ENCODE data around the gene FOXI1. TPM values are rescaled to one million over a fixed set of nuclear protein-coding genes. Genes with fewer than 3 reads are reported as not detected.
A peak's percentile ranks its signal among the peaks of the same experiment; 100 is the strongest.

FOXI1 gene
- total RNA-seq, 6 donors from 2014 or later, result 0.30 TPM; not detected in 5

DNA sequence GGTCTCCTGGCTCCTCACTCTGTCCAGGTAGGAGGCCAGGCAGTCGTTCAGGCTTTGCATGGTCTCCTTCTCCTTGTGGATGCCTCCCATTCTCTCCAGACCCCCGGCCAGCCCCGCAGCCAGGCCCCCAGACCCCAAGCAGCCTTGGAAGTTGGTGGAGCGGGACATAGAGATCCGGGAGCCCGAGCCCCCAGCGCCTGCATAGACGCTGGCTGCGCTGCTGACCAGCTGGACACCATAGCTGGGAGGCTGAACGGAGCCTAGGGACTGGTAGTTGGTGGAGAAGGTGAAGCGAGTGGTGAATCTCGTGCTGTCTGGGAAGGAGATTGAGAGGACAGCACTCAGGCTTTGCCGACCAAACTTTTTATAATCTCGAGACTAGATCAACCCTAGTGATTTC is 35.9 kb downstream of the FOXI1 start:
- TF ChIP-seq POLR2A (IDR thresholded peaks at IDR 0.05), result no peak
- TF ChIP-seq EP300 (IDR thresholded peaks at IDR 0.05), result no peak
- TF ChIP-seq, protein P1, sequence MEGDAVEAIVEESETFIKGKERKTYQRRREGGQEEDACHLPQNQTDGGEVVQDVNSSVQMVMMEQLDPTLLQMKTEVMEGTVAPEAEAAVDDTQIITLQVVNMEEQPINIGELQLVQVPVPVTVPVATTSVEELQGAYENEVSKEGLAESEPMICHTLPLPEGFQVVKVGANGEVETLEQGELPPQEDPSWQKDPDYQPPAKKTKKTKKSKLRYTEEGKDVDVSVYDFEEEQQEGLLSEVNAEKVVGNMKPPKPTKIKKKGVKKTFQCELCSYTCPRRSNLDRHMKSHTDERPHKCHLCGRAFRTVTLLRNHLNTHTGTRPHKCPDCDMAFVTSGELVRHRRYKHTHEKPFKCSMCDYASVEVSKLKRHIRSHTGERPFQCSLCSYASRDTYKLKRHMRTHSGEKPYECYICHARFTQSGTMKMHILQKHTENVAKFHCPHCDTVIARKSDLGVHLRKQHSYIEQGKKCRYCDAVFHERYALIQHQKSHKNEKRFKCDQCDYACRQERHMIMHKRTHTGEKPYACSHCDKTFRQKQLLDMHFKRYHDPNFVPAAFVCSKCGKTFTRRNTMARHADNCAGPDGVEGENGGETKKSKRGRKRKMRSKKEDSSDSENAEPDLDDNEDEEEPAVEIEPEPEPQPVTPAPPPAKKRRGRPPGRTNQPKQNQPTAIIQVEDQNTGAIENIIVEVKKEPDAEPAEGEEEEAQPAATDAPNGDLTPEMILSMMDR (IDR thresholded peaks at IDR 0.05), result no peak
- TF ChIP-seq POLR2AphosphoS5 (IDR thresholded peaks at IDR 0.05), result no peak
- H3K27me3 ChIP-seq, result no peaks in the 10 kb centered on the region
- H3K9me3 ChIP-seq, result no peaks in the 10 kb centered on the region
- H3K4me1 ChIP-seq, result no peaks in the 10 kb centered on the region
- DNase-seq (peak in 1 of 2 donors; percentile 67), ATAC-seq (ENCODE audit: low FRiP score in 2 of 2) (no peak)
- no peak overlapping the region for H3K4me3 ChIP-seq
- no peaks in the 10 kb centered on the region for H3K36me3 ChIP-seq
- 85 to 95% methylated on average over 13 to 14 of the region's 14 CpGs for WGBS, 2 donors
- no peak overlapping the region for H3K27ac ChIP-seq

DNA sequence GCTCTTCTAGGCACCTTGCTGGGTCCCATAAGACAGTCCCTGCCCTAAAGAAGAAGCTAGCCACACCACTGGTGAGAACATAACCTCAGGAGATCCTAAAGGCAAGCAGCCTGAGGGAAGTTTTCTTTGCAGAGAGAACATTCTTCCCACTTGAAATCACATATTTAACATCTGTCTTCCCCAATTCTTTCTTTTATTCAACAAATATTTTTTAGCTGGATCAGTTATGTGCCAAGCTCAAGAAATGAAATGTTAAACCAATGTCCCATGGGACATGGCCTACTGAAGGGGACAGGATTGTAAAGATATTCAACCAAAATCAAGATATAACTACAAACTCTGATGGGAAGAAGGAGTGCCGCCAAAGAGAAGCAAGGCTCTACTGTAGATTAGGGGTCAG is 36.5 kb downstream of the FOXI1 start:
- 90 to 95% methylated on average over 1 of the region's 1 CpG for WGBS, 2 donors
- Histone ChIP-seq H3K4me1 (no peaks in the 10 kb centered on the region), H3K27ac (no peak overlapping the region), H3K4me3 (no peak overlapping the region), H3K36me3 (no peaks in the 10 kb centered on the region), H3K27me3 (no peaks in the 10 kb centered on the region), H3K9me3 (no peaks in the 10 kb centered on the region)
- ATAC-seq (ENCODE audit: low FRiP score in 2 of 2), result no peak
- TF ChIP-seq EP300 (IDR thresholded peaks at IDR 0.05), result no peak
- TF ChIP-seq POLR2A (IDR thresholded peaks at IDR 0.05), result no peak
- TF ChIP-seq POLR2AphosphoS5 (IDR thresholded peaks at IDR 0.05), result no peak
- TF ChIP-seq, protein P1 (IDR thresholded peaks at IDR 0.05), result no peak
- DNase-seq, result no peak

DNA sequence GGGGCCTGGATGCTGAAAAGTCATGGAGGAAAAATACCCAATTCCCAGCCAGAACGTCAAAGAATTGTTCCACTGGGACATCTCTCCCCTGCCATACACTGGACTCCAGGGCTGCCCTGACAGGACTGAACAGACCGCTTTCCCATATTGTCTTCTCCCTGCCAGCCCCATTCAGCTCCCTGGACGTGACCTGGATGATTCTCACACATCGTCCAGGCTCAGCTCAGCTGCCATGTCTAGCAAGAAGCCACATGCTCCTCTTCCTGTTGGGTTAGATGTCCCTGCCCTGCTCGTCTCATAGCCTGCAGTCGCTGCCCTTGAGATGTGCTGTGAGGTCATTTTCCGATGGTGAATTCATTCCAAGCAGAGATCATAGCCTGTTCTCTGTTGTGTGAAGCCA is 37.4 kb downstream of the FOXI1 start:
- no peak for ATAC-seq (ENCODE audit: low FRiP score in 2 of 2)
- no peak for DNase-seq
- Histone ChIP-seq H3K36me3 (no peaks in the 10 kb centered on the region), H3K27me3 (no peaks in the 10 kb centered on the region), H3K27ac (no peak overlapping the region), H3K9me3 (no peaks in the 10 kb centered on the region), H3K4me1 (no peaks in the 10 kb centered on the region), H3K4me3 (no peak overlapping the region)
- TF ChIP-seq EP300 (IDR thresholded peaks at IDR 0.05), result no peak
- TF ChIP-seq POLR2AphosphoS5 (IDR thresholded peaks at IDR 0.05), result no peak
- TF ChIP-seq, protein P1 (IDR thresholded peaks at IDR 0.05), result no peak
- no peak for TF ChIP-seq POLR2A (IDR thresholded peaks at IDR 0.05)
- WGBS, 2 donors, result 86 to 89% methylated on average over 4 to 7 of the region's 7 CpGs

DNA sequence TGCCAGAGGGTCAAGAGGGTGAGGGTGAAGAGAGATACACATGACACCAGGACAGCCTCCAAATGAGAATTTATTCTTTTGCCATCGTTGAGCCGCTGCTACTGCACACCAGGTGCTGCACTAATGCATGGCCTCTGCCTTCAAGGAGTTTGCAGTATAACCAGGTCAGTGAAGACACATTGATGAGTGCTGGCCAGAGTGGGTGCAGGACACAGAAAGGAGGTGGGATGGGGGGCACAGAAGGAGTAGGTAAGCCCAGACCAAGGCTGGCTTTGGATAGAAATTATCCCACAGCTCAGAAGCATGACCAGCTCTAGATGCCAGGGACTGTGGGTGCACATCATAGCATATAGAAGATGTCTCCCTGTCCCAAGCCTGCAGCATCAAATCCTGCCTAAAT is 38.0 kb downstream of the FOXI1 start:
- H3K36me3 ChIP-seq, result no peaks in the 10 kb centered on the region
- ATAC-seq (ENCODE audit: low FRiP score in 2 of 2) (no peak), DNase-seq (no peak)
- no peak overlapping the region for H3K27ac ChIP-seq
- no peaks in the 10 kb centered on the region for H3K4me1 ChIP-seq
- 93 to 94% methylated on average over 2 of the region's 2 CpGs for WGBS, 2 donors
- H3K4me3 ChIP-seq, result no peak overlapping the region
- H3K9me3 ChIP-seq, result no peaks in the 10 kb centered on the region
- no peaks in the 10 kb centered on the region for H3K27me3 ChIP-seq
- TF ChIP-seq, protein P1 (IDR thresholded peaks at IDR 0.05), result no peak
- TF ChIP-seq POLR2AphosphoS5 (IDR thresholded peaks at IDR 0.05) (no peak), POLR2A (IDR thresholded peaks at IDR 0.05) (no peak), EP300 (IDR thresholded peaks at IDR 0.05) (no peak)

DNA sequence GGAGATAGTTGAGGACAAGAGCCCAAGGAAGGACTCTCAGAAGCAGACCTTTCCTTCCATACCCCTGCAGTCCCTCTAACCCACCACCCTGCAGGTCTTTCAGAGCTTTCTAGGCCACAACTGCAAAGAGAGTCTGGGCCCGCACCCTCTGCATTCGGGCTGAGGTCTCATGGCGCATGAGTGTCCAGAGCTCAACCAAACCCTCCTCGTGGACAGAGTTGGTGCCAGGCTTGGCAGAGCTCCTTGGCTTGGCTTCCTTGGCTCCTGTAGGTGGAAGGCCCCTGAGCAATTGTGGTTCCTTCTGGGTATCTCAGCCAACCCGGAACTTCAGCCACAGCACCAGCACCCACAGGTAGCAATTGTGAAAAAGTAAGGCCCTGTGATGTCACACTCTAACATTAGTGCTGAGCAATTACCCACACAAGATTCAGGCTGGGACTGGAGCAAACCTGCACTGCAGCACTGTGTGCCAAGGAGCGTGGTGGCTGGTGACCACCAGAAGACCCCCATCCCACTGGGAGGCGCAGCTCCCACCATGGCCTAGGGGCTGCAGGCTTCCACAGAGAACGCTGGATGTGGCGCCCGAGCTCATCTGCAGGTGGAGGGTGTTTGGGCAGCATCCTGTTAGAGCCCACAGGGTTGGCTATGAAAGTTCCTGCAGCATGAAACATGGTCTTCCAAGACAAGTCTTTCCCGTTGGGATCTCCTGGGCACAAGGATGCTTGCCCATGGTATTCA is 38.8 kb downstream of the FOXI1 start:
- DNase-seq (peak in 1 of 2 donors; percentile 36), ATAC-seq (ENCODE audit: low FRiP score in 2 of 2) (no peak)
- TF ChIP-seq, protein P1 (IDR thresholded peaks at IDR 0.05), result no peak
- TF ChIP-seq EP300 (IDR thresholded peaks at IDR 0.05), result no peak
- TF ChIP-seq POLR2A (IDR thresholded peaks at IDR 0.05), result no peak
- no peak for TF ChIP-seq POLR2AphosphoS5 (IDR thresholded peaks at IDR 0.05)
- no peaks in the 10 kb centered on the region for H3K36me3 ChIP-seq
- no peaks in the 10 kb centered on the region for H3K27me3 ChIP-seq
- H3K9me3 ChIP-seq, result no peaks in the 10 kb centered on the region
- WGBS, 2 donors, result 50 to 86% methylated on average over 1 to 11 of the region's 11 CpGs
- no peak overlapping the region for H3K4me3 ChIP-seq
- H3K4me1 ChIP-seq, result no peaks in the 10 kb centered on the region
- H3K27ac ChIP-seq, result no peak overlapping the region
